Measurements from ENCODE around the gene CST6.
"Not testable (repeated sequence)": the region's sequence is repeated elsewhere in the genome, so short reads cannot be mapped to it uniquely, and the experiment has no call there.

Gene CST6

DNA sequence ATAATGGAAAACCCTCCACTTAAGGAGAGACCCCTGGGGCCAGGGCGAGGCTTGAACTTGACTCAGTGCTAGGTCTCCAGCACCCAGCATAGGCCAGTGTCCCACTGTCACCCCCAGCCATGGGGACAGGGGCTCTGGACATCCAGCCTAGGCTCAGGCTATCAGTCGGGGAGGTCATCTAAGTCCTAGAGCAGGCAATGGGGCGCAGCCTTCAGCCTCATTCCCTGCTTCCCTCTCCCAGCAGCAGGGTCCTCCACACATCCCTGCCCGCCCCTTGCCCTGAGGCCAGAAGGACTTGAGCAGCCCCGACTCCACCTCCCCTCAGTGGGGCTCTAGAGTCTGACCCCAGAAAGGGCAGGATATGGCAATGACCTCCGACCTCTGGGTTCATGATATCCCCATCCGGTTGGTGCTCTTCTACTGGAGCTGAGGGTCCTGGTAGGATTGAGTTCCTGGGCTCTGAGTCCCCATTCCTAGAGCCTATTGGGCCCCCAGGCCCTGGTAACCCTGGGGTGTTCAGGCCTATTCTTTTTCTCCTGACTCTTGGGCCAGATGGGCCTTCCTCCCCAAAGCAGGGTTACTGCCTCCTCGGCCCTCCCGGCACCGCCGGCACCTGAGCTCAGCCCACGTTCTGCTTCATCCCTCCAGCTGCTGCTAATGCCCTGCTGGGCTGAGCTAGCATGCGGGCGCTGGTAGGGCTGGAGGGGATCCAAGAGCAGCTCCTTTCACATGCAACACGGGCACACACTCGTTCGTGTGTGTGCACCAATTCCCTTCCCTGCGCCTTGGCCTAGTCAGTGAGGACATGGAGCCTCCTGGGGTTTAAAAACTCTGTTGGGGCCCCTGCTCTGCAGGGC is 4.4 kb downstream of the CST6 start:
- no peak for DNase-seq

DNA sequence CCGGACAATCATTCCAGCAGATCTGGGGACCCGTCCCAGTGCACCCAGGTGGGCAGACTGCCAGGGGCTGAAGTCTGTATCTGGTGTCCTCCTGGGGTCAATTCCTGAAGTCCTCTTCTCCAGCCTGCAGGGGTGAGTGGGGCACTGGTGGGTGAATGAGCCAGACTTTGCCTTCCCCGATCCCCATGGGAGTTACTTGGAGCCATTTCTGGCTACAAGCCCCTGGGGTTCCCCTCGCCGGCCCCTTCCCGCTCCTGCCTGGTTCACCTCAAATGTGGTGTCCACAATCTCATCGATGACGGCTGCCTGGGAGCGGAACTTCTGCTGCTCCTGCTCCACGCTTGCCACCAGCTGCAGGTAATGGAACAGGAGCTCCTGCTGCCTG is 5.0 kb downstream of the CST6 start:
- no peak for DNase-seq

DNA sequence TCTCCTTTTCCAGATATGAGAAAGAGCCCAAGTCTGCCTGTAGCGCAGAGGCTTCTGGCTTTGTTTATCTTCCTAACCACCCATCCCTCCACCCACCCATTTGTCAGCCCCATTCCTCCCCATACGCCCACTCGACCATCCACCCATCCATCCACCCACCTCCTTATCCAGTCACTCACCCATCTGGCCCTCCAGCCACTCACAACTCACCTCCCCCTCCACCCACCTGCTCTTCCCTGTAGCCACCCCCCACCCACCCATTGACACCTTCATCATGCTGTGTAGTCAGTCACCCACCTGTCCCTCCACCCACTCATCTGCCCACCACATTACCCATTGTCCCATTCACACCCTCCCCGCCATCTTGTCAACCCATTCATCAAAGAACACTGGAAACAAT is 5.5 kb downstream of the CST6 start:
- no peak for DNase-seq

DNA sequence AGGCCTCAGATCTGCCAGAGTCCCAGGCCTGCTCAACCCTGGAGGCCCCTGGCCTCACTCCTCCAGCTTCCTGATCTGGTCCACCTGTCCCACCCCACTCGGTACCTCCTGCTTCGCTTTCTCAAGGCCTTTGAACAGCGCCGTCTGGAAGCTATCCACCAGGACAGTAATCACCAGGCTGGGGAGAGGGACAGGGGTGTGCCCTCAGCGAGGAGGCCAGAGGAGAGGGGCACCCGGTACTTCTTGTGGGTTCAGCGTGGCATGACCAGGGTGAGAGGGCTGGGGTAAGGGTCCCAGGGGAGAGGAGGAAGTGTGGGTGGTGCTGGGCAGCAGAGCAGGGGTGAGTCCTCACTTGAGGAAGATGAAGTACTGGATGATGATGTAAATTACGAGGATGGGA is 8.4 kb downstream of the CST6 start:
- DNase-seq: no peak

DNA sequence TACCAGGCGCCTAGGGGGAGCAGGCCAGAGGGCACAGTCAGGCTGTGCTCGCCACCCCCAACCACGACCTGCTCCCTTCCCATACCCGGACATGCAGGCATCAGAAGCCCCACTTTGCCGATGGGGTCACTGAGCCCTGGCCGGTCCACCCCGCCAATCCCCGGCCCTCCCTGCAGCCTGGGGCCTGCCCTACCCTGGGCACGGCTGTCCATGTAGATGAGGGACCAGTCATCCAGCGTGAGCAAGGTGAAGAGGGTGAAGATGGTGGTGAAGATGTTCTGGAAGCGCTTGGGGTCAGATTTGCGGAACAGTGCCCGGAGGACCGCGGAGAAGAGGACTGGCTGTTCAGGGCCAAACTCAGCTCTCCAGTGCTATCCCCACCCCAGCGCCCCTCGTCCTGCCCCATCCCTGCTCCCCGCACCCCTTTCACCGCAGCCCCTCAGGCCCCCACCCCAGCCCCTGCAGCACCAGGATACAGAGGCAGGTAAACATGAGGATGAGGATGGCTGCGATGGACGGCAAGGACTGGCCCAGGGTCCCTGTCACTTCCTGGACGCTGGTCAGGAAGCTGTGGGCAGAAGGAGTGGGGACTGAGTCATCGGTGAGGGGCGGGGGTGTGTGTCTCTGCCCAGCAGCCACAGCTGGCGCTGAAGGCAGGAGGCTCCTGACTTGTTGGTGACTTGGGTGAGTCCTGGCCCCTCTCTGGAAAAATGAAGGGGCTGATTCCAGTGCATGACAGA is 9.0 kb downstream of the CST6 start:
- DNase-seq: peak in 1 of 5 donors; percentile 46

DNA sequence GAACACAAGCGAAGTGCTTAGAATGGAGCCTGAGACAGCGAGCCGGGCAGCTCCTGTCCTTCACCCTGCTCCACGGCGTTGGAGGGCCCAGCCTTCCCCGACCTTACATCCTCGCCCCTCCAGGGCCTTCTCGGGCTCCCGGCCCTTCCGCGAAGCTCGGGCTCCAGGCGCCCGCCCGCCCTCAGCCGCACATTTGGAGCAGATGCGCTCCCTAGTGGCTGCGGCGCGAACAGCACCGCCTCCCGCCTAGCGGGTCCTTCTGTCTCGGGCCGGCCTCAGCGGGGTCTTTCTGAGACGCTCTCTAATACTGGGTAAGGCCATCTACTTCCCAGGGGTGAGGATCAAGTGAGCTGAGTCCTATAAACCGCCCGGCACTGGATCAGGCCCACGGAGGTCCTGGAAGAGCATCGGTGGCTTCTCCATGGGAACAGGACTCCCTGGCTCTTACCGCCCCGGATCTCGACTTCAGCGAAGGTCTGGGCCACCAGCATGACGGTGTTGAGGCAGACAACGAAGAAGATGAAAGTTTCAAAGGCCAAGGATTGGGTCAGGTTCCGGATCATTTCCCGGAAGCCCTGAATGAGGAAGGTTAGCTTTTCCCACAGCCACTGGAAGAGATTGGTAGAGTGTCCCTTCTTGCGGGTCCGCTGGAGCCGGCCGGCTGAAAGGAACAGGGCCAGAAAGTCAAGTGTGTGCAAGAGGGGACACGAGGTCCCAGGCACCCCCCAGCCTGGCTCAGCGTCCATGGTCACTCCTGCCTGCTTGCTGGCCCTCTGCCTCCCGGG is 10.8 kb downstream of the CST6 start:
- DNase-seq: peak; percentile 49 to 69 (median 63)

DNA sequence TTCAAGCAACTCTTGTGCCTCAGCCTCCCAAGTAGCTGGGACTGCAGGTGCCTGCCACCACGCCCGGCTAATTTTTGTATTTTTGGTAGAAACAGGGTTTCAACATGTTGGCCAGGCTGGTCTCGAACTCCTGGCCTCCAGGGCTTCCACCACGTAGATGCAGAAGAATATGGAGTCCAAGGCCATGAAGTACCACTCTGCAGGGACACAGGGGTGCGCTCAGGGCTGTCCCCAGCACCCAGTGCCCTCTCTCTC is 11.3 kb downstream of the CST6 start:
- DNase-seq: not testable (repeated sequence)

DNA sequence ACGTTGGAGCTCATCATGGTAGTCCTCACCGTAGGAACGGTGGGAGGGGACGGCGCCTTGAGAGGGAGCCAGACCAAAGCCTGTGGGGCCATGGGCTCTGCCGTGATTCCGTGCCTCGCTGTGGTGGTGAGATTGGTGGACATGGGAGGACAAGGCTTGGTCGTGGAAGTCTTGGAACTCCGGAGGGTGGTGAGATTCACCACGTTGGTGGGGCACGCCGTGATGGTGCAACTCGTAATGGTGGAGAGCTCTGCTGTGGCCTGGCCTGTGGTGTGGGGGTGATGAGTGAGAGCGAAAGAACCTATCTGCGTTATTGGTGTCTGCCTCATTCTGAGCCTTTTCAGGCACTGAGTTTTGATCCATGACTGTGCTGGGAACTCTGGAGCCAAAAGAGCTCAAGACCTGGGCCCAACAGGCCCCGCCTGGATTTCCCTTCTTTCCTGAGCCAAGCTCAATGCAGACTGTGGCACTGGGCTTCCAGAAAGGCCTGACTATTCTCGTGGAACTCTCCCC is 14.3 kb downstream of the CST6 start, which contains the start of gene CATSPER1:
Gene CATSPER1 (minus strand): TSS at position 463 of the 513 bp plus-strand sequence. CDS start 100 bp downstream, at position 363.
- DNase-seq: no peak

DNA sequence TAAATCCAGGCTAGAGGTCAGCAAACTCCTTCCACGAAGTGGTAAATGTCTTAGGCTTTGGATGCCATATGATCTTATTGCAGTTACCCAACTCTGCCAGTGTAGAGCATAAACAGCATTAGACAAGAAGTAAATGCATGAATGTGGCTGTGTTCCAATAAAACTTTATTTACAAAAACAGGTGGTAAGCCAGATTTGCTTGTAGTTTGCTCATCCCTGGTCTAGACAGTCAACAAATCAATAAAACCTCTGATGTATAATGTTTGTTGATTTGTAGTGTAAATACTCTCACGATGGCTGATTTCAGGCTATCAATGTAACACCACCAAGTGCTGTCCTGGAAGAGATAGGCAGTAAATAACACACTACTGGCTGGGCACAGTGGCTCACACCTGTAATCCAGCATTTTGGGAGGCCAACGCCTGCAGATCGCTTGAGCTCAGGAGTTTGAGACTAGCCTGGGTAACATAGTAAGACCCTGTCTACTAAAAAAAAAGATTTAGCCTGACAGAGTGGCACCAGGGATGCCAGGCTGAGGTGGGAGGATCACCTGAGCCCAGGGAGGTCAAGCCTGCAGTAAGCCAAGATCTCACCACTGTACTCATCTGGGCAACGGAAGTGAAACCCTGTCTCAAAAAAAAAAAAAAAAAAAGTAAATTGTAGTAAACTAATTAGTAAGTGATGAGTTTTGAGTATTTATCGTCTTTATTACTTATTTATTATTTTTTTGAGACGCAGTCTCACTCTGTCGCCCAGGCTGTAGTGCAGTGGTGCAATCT is 21.3 kb downstream of the CST6 start:
- DNase-seq: no peak

DNA sequence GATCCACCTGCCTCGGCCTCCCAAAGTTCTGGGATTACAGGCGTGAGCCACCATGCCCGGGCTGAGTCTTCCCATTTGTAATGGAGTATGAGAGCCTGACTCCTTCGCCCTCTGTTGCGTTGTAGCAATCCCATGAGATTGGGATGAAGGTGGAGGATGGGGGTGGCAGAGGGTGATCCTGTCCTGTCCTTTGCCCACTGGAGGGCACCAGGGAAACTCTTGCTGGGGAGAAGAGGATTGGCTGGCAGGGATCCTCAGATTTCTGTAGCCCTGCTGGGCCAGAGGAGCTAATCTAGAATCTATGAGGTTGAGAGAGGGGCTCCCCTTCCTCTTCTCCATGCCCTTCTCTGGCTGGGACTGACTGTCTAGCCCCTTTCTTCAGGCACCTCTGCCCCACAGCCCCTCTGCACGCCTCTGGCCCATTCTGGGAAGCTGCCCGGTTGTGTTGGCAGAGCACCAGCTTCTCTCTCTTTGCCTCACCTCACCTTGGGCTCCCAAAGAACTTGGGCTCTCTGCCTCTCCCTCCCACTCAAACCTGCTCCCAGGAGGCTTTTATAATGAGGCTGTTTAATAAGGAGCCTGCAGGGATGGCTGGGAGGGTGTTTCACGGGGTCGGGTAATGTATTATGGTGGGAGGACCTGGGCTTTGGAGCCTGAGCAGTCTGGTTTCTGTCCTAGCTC is 24.0 kb downstream of the CST6 start:
- DNase-seq: no peak

DNA sequence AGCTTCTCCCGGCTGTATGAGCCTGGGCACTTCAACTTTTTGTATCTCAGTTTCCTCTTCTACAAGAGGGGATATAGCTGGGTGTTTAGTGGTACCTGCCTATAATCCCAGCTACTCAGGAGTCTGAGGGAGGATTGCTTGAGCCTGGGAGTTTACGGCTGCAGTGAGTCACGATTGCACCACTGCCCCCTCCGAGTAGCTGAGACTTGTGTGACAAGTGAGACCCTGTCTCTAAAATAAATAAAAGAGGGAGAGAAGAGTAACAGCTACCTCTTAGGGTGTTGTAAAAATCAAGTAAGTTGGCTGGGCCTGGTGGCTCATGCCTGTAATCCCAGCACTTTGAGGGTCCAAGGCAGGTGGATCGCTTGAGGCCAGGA is 24.5 kb downstream of the CST6 start:
- DNase-seq: no peak

DNA sequence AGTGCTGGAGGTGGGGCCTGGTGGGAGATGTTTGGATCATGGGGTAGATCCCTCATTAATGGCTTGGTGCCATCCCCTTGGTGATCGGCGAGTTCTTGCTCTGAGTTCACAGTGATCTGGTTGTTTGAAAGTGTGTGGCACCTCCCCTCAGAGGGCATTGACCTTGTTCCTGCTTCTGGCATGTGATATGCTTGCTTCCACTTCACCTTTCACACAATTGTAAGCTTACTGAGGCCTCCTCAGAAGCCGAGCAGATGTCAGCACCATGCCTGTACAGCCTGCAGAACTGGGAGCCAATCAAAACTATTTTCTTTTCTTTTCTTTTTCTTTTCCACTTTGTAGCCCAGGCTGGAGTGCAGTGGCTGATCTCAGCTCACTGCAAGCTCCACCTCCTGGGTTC is 25.5 kb downstream of the CST6 start:
- DNase-seq: no peak

DNA sequence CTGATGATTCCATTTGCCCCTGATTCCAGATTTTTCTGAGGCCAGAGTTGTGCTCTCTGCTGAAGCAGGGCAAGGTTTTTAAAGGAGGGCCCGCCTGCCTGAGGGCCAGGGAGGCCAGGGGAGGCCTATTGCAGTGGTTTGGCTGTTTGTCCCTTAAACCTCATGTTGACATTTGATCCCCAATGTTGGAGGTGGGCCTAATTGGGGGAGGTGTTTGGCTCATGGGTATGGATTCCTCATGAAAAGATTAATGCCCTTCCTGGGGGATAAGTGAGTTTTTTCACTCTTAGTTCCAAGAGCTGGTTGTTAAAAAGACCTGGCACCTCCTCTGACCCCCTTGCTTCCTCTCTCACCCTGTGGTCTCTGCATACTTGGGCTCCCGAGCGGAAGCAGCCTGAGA is 28.0 kb downstream of the CST6 start:
- DNase-seq: no peak

DNA sequence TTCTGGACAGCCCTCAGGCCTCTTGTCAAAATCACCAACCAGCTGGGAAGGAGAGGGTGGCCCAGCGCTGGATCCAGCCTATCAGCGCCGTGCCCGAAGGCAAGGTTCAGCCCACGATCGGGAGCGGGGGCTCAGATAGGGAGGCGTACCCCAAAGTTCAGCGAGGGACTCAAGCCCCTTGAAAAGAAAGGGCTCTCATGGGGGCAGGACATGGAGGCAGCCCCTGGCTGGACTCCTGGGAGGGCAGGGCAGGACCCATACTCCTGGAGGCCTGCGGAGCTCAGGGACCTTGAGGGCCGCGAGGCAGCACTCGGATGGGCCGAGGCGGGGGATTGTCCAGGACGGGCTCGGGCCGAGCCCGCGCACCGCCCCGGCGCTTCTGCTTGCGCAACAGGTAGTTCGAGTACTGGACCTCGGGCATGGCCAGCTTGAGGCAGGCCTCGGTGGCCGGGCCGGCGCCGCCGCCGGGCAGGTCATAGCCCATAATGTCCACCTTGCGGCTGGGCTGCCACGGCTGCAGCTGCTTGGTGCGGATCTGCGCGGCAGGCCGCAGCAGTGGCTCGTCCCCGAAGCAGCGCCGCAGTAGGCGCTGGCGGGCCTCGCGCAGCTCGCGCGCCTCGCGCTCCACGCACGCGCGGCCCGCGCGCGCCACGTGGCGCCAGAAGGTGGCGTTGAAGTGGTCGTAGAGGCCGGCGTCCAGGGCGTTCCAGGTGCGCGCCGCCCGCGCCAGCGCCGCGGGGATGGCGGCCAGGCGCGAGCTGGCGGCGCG is 30.6 kb downstream of the CST6 start:
- no peak for DNase-seq

DNA sequence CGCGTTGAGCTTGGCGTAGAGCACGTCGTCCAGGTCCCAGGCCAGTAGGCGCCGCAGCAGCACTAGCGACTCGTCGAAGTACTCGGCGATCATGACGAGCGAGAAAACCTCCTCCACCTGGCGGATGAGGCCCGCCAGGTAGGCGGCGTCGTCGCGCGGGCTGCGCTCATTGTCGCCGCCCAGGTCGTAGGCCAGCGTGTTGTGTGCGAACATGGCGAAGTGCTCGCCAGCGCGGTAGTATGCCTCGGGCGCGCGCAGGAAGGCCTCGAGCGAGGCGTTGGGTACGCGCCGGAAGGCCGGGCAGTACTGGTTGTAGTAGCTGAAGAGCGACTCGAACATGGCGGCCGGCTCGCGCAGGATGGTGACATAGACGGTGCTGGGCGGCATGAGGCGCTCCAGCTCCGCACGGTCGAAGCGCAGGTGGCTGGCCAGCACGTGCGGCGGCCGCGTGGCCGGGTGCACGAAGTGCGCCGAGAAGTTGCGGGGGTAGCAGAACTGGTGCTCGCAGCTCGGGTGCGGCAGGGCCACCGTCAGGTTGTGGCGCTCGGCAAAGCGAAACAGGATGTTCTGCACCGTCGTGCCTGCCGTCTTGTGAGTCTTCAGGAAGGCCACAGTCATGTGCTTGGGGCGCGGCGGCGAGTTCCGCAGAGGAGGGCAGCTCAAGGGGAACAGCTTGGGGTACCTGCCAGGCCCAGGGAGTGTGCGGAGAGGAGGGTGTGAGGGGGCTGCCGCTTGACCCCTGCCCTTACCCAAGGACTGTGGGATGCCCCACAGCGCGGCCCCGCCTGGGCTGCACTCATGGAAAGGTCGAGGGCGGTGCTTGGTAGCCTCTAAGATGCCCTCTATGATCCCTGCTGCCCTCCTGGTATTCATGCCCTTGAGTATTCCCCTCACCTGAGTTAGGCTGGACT is 31.4 kb downstream of the CST6 start:
- DNase-seq: no peak

DNA sequence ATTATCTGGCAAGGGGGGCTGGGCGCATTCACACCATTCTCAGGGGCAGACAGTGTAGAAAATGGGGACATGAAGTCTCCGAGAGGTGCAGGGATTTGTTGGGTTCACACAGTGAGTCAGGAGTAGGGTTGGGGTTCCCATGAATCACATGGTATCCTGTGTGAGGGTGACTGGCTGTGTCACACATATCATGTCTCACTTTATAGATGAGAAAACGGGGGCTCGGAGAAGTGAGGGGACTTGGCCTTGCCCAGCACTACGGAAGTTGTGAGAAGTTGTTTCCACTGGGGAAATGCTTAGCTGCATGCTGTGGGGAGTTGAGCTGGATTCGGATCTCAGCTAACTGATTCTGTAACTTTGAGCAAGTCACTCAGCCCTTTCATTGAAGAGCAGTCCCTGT is 32.9 kb downstream of the CST6 start:
- no peak for DNase-seq

DNA sequence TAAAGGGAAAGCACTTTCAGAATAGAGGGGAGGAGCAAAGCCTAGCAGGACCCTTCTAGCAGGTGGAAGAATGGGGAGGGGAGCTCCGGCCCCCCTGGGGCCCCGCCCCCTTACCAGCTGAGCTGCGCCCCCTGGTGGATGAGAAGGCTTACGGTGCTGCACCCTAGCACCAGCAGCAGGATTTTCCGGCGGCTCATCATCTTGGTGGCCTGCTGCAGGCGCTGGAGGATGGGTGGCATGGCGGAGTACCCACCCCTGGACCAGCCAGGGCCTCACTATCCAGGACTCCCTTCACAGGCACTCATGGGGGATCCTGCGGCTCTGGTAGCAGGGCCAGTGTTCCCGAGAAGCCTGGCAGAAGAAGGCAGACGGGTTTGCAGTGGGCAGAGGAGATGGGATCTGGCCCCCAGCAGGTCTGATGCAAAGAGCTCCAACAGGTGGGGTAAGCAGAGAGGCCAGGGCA is 33.4 kb downstream of the CST6 start:
- peak; percentile 67 to 83 (median 79) for DNase-seq

DNA sequence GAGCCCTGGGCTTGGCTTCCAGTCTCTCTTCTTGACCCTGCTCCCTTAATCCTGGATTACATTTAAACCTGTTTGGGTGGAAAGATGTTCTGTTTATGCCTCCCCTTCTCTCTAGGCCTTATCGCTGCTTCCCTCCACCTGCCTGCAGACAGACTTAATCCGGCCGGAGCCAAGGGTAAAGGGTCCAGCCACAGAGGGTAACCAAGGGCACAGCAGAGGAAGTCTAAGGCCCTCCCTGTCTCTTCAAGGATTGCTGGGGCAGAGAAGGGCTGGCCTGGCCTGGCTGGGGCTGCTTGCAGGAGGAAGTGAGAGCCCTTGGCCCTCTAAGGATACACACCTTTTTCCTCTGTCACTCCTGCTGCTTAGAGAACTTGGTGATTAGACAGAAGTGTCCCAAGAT is 35.1 kb downstream of the CST6 start:
- DNase-seq: no peak

DNA sequence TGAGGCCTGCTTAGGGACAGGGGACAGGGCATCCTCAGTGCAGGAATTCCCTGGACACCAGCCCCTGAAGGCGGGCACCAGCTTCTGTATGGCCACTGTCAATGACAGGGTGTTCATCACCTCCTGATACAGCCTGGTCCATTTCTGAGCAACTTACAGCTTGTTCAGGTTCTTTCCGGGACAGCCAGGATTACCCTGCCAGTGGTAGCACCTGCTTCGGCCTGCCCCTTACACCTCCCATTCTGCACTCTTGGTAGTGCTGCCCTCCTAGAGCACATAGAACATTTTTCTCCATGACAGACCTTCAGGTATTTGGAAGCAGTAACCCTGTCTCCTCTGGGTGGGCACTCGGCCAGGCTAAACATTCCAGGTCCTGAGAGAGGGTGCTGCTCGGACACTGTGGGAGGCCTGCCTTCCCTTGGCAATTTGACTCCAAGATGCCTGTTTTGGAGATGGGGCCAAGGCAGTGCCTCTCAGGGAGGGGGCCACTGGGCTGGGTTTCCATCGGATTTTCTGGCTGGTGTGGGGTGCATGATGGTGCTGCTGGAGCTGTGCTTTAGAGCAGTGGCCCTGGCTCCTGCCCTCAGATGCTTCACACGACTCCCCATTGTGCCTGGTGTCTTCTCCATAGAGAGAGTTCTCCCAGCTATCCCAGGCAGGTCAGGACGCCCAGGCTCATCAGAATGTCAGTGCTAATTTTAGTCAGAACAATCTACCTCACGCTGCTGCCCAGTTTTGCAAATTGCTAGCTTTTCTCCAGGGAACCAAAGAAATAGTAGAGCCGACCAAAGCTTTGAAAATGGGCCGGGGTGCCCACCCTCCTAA is 35.9 kb downstream of the CST6 start:
- no peak for DNase-seq
